Uterus (tissue), 4 donors: ENCODE results near the gene EGFLAM. TPM values are rescaled to one million over a fixed set of nuclear protein-coding genes. Genes with fewer than 3 reads are reported as not detected.

Source experiments
- DNase-seq, 2 donors: peaks; one replicate each; pipeline ENCODE4 v3.0.0-alpha.2; 2019 to 2020
- H3K27ac ChIP-seq, 2 donors: fragments of 200-600 bp; sonication (generic); 1 replicate in 1 of 2; 2 replicates in 1 of 2; pipeline ENCODE4 v1.5.1; 2016 to 2018
- H3K27me3 ChIP-seq, 2 donors: fragments of 200-600 bp; sonication (generic); one replicate each; pipeline ENCODE4 v1.5.1; 2018 to 2019; ENCODE audit warnings: control low read depth in 1 of 2
- H3K36me3 ChIP-seq, 2 donors: fragments of 200-600 bp; sonication (generic); one replicate each; pipeline ENCODE4 v1.5.1; 2019; ENCODE audit warnings: control low read depth in 1 of 2
- H3K4me1 ChIP-seq, 2 donors: fragments of 200-600 bp; sonication (generic); one replicate each; pipeline ENCODE4 v1.5.1; 2018 to 2019; ENCODE audit warnings: control low read depth in 1 of 2
- H3K4me3 ChIP-seq, 2 donors: fragments of 200-600 bp; sonication (generic); 1 replicate in 1 of 2; 2 replicates in 1 of 2; pipeline ENCODE4 v1.5.1; 2018 to 2019; ENCODE audit warnings: mild to moderate bottlenecking in 1 of 2
- H3K9me3 ChIP-seq, 2 donors: fragments of 200-600 bp; sonication (generic); one replicate each; pipeline ENCODE4 v1.5.1; 2019; ENCODE audit warnings: control low read depth in 1 of 2
- CTCF ChIP-seq, 4 experiments: fragments of 200-600 bp in 2 of 4; fragments of 450-650 bp in 2 of 4; sonication (generic) in 2 of 4; IDR thresholded peaks; one replicate each; pipeline ENCODE4 v1.5.1; 2016 to 2019; ENCODE audit warnings: antibody characterized with exemption in 4 of 4, mild to moderate bottlenecking in 2 of 4, moderate library complexity in 1 of 4
- POLR2A ChIP-seq, 2 donors: fragments of 450-650 bp; IDR thresholded peaks; one replicate each; pipeline ENCODE4 v1.6.1; 2016; ENCODE audit warnings: antibody characterized with exemption in 2 of 2, mild to moderate bottlenecking in 1 of 2, moderate library complexity in 1 of 2
- intact Hi-C: fragments of 100-400 bp; cut with DNase I; formaldehyde crosslinking; loops from one replicate; pipeline ENCODE4 v1.15.1; 2023; ENCODE audit warnings: low total_unique reads
- total RNA-seq, 4 donors: library from RNA; depleted of rRNA in 3 of 4; stranded (reverse); fragments of >200 nt in 3 of 4; gene quantifications; one replicate each; pipeline versions ENCODE4 v1.1.0 to v1.2.4, GENCODE V29; 2014 to 2023
- donor health status: DM: yes; HTN: yes; CAD: no.

The EGFLAM gene
- total RNA-seq, 4 donors from 2014 or later: 0.26 to 16.8 (median 3.6) TPM

- H3K4me1 ChIP-seq: no peaks in the 10 kb centered on the region
- intact Hi-C loops: no loop called here
- H3K27ac ChIP-seq: no peak overlapping the region
- H3K4me3 ChIP-seq: no peak overlapping the region
- no peak for DNase-seq
- no peak for TF ChIP-seq CTCF (IDR thresholded peaks at IDR 0.05)
- no peak for TF ChIP-seq POLR2A (IDR thresholded peaks at IDR 0.05)
- H3K9me3 ChIP-seq: no peaks in the 10 kb centered on the region
- H3K27me3 ChIP-seq: no peaks in the 10 kb centered on the region
- H3K36me3 ChIP-seq: no peaks in the 10 kb centered on the region
Observed at GRCh38 chr5:38284384-38284783, 26.0 kb downstream of the EGFLAM start.

DNA sequence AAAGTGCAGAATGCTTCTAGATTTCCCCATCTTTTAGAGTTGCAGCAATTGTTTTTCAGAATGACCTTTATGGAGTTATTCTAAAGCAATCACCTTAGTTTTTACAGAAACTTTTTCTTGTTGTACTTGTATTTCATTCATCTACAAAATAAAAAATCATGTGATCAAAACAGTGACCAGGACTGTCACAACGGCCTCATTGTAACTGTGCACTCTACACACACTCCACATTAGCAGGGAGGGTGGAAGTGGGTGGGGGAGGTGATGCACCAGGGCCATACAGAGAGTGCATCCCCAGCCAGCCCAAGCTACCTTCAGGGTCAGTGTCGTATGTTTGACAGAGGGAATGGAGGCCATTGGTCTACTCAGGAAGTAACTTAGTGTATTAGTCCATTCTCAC lies 26.9 kb downstream of the EGFLAM start:
- no peak for DNase-seq
- TF ChIP-seq POLR2A (IDR thresholded peaks at IDR 0.05) (no peak), CTCF (IDR thresholded peaks at IDR 0.05) (no peak)
- intact Hi-C loops: no loop called here

DNA sequence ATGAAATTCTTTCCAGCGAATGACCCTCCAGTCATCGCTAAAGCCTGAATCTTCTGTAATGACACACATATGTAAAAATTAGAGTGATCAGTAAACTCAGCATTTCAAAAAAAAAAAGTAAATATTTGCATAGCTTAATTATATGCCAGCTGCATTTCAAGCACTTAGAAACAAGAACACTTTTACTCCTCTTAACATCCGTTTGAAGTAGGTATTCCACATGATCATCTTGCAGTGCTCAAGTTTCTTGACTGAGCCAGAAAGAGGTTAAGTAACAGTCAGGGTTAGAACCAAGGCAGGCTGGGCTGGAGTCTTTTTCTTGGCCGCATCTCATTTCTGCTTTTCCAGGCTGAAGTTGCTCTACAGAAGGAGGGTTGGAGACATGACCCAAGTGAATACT lies 27.6 kb downstream of the EGFLAM start:
- Histone ChIP-seq H3K27ac (no peak overlapping the region), H3K36me3 (no peaks in the 10 kb centered on the region), H3K4me1 (no peaks in the 10 kb centered on the region), H3K9me3 (no peaks in the 10 kb centered on the region), H3K4me3 (no peak overlapping the region), H3K27me3 (no peaks in the 10 kb centered on the region)
- intact Hi-C loops: no loop called here
- no peak for DNase-seq
- no peak for TF ChIP-seq CTCF (IDR thresholded peaks at IDR 0.05)
- TF ChIP-seq POLR2A (IDR thresholded peaks at IDR 0.05): no peak

More for the DNA sequence above, 26.9 kb downstream of the EGFLAM start:
- Histone ChIP-seq H3K4me3 (no peak overlapping the region), H3K4me1 (no peaks in the 10 kb centered on the region), H3K27ac (no peak overlapping the region), H3K36me3 (no peaks in the 10 kb centered on the region), H3K27me3 (no peaks in the 10 kb centered on the region), H3K9me3 (no peaks in the 10 kb centered on the region)

DNA sequence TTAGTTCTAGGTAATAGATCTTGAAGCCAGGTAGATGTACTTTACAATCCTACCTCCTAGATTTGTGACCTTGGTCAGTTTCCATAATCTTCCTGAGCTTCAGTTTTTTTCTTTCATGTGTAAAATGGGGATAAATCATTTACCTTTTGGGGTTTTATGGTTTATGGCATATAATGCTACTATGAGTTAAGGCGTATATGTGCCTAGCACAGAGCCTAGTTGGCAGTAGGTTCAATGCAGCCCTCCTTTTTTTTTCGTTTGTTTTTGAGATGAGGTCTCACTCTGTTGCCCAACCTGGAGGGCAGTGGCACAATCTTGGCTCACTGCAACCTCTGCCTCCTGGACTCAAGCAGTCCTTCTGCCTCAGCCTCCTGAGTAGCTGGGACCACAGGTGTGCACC lies 28.8 kb downstream of the EGFLAM start:
- intact Hi-C loops: no loop called here
- Histone ChIP-seq H3K4me1 (no peaks in the 10 kb centered on the region), H3K36me3 (no peaks in the 10 kb centered on the region), H3K9me3 (no peaks in the 10 kb centered on the region), H3K27me3 (no peaks in the 10 kb centered on the region), H3K27ac (no peak overlapping the region), H3K4me3 (no peak overlapping the region)
- DNase-seq: no peak
- TF ChIP-seq POLR2A (IDR thresholded peaks at IDR 0.05) (no peak), CTCF (IDR thresholded peaks at IDR 0.05) (no peak)

- Histone ChIP-seq H3K36me3 (no peaks in the 10 kb centered on the region), H3K27ac (no peak overlapping the region), H3K4me1 (no peaks in the 10 kb centered on the region), H3K9me3 (no peaks in the 10 kb centered on the region), H3K27me3 (no peaks in the 10 kb centered on the region), H3K4me3 (no peak overlapping the region)
- intact Hi-C loops: no loop called here
- TF ChIP-seq POLR2A (IDR thresholded peaks at IDR 0.05) (no peak), CTCF (IDR thresholded peaks at IDR 0.05) (no peak)
- DNase-seq: no peak
Observed at GRCh38 chr5:38289457-38289856, 31.1 kb downstream of the EGFLAM start.
